NCI-H1417 treated with DMSO at 0.1 percent for 48 hours (cell line): ENCODE data around the gene CHSY1.

Source experiments
- DNase-seq: peaks from one replicate; lab custom pipeline; 2025; lab: John Stamatoyannopoulos, UW

CHSY1 gene

GRCh38 chr15:101170568-101171350 lies 81.1 kb downstream of the CHSY1 start:
- no peak for DNase-seq

DNA sequence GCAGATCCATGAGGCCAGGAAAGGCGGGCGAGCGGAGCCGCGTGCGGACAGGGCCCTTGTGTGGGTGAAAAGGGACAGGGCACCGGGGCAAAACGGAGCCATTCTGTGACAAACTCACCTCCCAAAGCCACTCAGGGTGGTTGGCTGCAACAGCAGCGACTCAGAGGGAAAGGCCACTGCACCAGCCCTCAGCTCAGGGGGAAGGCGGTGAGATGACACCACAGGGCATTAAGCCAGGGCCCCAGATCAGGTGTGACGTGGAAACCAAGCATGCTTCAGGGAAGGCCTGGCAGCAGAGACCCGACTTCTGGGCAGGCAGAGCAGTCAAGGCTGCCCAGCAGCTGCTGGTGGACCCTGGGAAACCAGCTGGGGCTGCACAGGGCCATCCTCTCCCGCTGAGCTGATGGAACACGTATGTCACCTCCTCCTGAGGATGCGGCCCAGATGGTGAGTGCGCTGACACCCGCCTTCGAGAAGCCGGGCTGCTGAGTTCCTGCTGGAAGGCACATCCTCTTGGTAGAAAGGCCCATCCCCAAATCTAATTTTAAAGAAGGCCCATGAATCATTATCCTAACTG lies 82.3 kb downstream of the CHSY1 start:
- no peak for DNase-seq

- DNase-seq: no peak
These were observed 82.9 kb downstream of the CHSY1 start for GRCh38 chr15:101168898-101169494.

- no peak for DNase-seq
These were observed 83.4 kb downstream of the CHSY1 start for GRCh38 chr15:101168463-101168824.

GRCh38 chr15:101167753-101168462 lies 83.9 kb downstream of the CHSY1 start:
- DNase-seq: no peak

- DNase-seq: no peak
These were observed 84.5 kb downstream of the CHSY1 start for GRCh38 chr15:101167411-101167752.

DNA sequence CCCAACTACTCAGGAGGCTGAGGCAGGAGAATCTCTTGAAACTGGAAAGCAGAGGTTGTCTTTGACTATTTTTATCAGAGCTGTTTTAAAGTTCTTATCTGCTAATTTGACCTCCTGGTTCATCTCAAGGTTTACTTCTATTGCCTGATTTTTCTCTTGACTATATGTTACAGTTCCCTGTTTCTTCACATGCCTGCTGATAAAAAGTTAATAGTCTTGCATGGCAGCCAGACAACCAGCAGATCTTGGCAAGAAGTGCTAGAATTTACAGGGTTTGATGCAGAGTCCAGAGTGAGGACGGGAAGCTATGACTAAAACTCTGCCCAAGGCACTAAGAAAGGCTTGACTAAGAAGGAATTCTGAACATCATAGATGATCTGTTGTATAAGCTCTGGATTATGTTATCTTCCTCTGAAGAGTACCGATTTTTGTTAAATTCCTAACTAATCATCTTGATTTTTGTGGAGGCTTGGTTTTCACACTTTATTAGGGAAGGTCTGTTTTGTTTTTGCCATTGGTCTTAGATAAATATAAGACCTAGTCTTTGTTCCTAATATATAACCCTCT lies 85.9 kb downstream of the CHSY1 start:
- DNase-seq: no peak

DNA sequence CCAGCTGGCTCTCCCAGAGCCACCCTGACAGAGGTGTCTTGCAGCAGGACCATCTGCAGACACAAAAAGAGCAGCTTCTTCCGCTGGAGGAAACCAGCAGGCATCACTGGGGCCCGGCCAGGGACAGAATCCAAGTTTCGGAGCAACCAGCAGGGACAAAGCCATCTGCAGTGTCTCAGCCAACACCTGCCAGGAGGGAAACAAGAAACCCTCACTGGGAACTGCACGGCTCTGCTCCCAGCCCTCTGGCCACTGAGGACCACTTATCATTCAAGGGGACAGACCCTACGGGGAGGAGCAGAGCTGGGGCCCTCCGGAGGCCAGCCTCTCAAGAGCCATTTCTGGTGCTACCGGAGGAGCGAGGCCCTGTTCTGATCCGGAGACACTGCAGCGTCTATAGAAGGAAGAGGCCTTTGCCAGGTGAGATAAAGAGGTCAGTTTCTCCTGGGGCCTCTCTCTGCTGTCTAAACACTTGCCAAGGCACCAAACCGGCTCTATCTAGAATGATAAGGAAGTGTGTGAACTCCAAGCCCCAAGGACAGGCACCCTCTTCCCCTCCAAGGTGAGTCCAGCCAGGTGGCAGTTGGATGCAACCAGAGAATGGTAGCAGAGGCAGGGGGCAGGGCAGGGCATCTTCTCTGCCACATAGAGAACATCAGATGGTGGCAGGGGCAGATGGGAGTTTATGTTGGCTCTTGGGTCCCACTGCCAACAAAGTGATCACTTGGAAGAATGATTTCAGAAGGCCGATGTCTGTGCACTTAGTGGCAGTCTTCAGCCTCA lies 89.0 kb downstream of the CHSY1 start:
- no peak for DNase-seq

DNA sequence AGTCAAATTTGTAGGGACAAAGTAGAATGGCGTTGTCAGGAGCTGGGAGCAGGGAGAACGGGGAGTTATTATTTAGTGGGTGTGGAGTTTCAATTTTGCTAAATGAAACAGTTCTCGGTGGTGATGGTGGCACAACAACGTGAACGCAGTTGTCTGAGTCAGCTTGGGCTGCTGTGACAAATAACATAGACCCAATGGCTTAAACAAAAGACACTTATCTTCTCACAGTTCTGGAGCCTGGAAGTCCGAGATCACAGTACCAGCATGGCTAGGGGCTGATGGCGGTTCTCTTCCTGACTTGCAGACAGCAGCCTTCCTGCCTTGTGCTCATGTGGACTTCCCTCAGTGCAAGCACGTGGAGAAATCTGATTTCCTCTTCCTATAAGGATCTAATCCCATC lies 90.2 kb downstream of the CHSY1 start:
- DNase-seq: no peak

DNA sequence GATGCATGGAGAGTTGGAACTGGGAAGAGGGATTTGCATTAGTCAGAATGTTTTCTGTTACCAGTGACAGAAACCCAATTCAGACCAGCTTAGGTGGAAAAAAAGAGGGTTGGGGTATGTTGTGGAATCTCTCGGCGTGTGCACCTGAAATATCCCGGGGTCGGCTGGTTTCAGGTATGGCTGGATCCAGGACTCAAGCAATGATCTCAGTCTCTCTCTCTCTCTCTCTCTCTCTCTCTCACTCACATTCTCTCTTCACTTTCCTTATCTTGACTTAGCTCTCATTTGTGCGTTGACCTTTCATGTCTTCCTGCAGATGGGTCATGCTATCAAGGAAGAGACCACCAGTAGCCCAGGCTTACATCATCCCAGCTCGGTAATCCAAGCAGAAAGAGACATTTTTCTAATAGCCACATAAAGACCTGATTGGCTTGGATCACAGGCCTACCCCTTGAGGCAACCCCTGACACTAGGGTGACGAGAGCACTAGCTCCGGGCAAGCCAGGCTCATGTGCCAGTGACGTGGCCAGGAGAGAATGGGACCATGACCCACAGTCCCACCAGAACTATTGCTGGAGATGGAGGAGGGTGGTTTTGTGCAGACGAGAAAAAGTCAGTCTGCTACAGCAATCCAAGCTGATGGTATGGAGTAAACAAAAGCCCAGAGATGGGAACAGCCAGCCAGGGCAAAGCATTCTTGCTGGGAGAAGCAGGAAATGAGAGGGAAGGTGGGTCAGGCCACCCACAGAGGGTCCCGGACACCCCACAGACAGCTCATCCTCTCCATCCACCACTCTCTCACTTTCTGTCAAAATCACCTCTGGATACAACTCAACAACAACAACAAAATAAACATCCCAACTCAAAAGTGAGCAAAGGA lies 91.7 kb downstream of the CHSY1 start:
- DNase-seq: no peak

- no peak for DNase-seq
These were observed 92.5 kb downstream of the CHSY1 start for GRCh38 chr15:101159096-101159935.

DNA sequence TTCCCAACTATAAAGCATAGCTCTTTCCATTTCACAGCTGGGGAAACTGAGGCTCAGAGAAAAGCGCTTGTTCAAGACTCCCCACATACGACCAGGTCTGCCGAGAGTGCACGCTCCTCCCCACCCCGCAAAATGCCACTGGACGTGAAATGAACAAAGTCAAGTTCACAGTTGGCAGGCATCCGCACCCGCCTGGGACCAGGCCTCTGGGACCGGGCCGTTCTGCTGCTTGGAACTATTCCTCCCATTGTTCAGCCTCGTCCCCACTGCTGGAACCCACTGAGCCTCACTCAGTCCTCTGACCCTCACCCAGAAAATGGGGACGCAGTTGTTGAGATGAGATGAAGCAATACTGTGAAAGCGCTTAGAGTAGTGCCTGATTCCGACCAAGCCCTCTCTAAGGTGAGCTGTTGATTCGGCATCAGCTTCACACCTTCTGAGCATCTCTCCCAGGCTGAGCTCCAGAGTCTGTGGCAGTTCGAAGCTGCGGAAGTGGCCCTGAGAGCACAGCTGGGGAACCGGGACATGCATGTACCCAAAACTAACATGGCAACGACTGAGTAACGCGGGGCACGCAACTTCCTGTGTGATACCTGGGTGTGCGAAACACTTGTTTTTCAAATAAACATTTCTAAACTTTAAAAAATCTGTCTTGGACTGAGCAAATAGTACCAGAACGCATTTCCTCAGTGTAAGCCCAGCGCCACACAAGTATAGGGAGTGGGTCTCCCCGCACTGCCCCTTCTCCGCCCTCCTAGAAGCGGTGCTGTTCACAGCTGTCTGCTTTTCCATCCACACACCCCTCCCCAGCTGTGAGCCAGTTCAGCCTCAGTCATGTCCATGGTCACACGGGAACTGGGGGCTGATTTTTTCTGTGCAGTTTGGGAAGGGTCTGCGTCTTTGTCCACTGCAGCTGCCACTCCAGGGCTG lies 93.4 kb downstream of the CHSY1 start:
- DNase-seq: no peak

- no peak for DNase-seq
These were observed 94.1 kb downstream of the CHSY1 start for GRCh38 chr15:101157721-101158120.

GRCh38 chr15:101156509-101157159 lies 95.2 kb downstream of the CHSY1 start:
- DNase-seq: no peak

DNA sequence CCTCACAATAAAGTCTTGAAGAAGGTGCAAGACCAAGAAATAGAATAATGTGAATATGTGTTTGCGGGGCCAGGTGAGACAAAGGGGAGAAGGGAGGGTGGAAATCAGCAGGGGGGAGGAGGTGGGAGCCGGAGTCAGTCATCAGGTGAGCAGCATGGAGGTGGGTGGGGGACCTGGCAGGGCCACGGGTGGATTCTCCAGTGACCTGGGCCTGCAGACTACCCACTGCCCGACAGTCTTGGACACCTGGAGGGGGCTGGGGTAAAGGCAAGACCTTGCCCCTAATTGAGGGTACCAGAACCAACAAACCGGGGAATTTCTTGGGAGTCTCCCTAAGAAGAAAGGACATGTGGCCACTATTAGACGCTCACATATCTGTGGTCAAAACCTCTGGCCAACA lies 95.8 kb downstream of the CHSY1 start:
- DNase-seq: no peak

DNA sequence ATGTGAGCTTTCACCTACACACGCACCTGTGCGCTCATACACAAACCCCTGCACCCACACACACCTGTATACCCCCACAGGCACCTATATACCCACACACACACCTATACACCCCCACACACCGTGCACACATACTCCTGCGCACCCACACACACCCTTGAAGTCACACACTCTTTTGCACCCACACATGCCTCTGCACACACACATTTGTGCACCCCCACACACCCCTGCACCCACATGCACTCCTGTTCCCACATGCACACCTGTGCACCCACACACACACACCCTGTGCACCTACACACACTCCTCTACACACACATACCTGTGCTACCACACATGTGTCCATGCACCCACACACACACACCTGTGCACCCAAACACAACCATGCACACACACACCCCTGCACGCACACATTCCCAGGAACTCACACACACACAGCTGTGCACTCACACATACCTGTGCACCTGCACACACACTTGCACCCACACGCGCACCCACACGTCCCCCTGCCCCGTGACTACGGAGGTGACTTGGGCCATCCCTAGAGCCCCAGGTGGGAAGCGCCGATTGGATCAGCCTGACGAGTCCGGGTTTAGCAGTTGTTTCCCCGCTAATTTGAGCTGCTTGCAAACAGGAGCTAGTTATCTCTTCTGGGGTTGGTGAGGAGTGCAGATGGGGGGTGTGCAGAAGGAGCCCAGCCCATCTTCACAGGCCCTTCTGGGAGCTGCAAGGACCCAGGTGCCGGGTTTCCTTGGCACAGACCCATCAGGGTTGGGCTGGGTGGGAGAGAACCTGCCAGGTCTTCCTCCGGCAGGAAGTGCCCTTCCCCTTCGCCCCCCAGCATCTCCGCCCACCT lies 97.8 kb downstream of the CHSY1 start:
- no peak for DNase-seq

- DNase-seq: no peak
These were observed 98.9 kb downstream of the CHSY1 start for GRCh38 chr15:101152914-101153313.
